ENCODE measurements around the gene TCF4.

The TCF4 gene

GRCh38 chr18:55252901-55253300 is 335.1 kb downstream of the TCF4 start:
- H3K9me3 ChIP-seq (ENCODE audit: low read depth, low read length): no peaks in the 10 kb centered on the region
- peak overlapping the region; percentile 67; the same call in 1 of the 2 replicates for H3K4me3 ChIP-seq
- DNase-seq (ENCODE audit: low read depth, low spot score): no peak
- no peak overlapping the region for H3K9ac ChIP-seq (ENCODE audit: insufficient read length)
- H3K27ac ChIP-seq: peak overlapping the region; percentile 85; the same call in 1 of the 2 replicates
- no peak for TF ChIP-seq POLR2AphosphoS5 (IDR thresholded peaks at IDR 0.05; ENCODE audit: borderline replicate concordance, low read depth, low read length)
- TF ChIP-seq EZH2 (IDR thresholded peaks at IDR 0.05): no peak
- no peak for TF ChIP-seq FOXP2 (optimal IDR thresholded peaks at IDR 0.05; ENCODE audit: control extremely low read depth, extremely low read length, insufficient read depth)
- H3K36me3 ChIP-seq (ENCODE audit: insufficient read depth, low read length): peaks cover 36% of the 10 kb centered on the region

GRCh38 chr18:55252053-55252675 is 335.8 kb downstream of the TCF4 start:
- Histone ChIP-seq H3K9me3 (ENCODE audit: low read depth, low read length) (no peaks in the 10 kb centered on the region), H3K4me3 (peak overlapping the region; percentile 67), H3K9ac (ENCODE audit: insufficient read length) (no peak overlapping the region), H3K27ac (peak overlapping the region; percentile 85), H3K36me3 (ENCODE audit: insufficient read depth, low read length) (peaks cover 30% of the 10 kb centered on the region)
- no peak for DNase-seq (ENCODE audit: low read depth, low spot score)
- TF ChIP-seq POLR2AphosphoS5 (IDR thresholded peaks at IDR 0.05; ENCODE audit: borderline replicate concordance, low read depth, low read length) (no peak), EZH2 (IDR thresholded peaks at IDR 0.05) (no peak), FOXP2 (optimal IDR thresholded peaks at IDR 0.05; ENCODE audit: control extremely low read depth, extremely low read length, insufficient read depth) (no peak)

- Histone ChIP-seq H3K9ac (ENCODE audit: insufficient read length) (no peak overlapping the region), H3K9me3 (ENCODE audit: low read depth, low read length) (no peaks in the 10 kb centered on the region), H3K4me3 (peak overlapping the region; percentile 67), H3K27ac (peak overlapping the region; percentile 85), H3K36me3 (ENCODE audit: insufficient read depth, low read length) (peaks cover 28% of the 10 kb centered on the region)
- DNase-seq (ENCODE audit: low read depth, low spot score): no peak
- no peak for TF ChIP-seq FOXP2 (optimal IDR thresholded peaks at IDR 0.05; ENCODE audit: control extremely low read depth, extremely low read length, insufficient read depth)
Measured at GRCh38 chr18:55251254-55251971, 336.6 kb downstream of the TCF4 start.

GRCh38 chr18:55250768-55251173 is 337.2 kb downstream of the TCF4 start:
- Histone ChIP-seq H3K9ac (ENCODE audit: insufficient read length) (no peak overlapping the region), H3K4me3 (no peak overlapping the region; the same call in 1 of the 2 replicates), H3K36me3 (ENCODE audit: insufficient read depth, low read length) (peaks cover 22% of the 10 kb centered on the region), H3K9me3 (ENCODE audit: low read depth, low read length) (no peaks in the 10 kb centered on the region), H3K27ac (peak overlapping the region; percentile 85; the same call in 1 of the 2 replicates)
- DNase-seq (ENCODE audit: low read depth, low spot score): no peak
- TF ChIP-seq FOXP2 (optimal IDR thresholded peaks at IDR 0.05; ENCODE audit: control extremely low read depth, extremely low read length, insufficient read depth) (no peak), POLR2AphosphoS5 (IDR thresholded peaks at IDR 0.05; ENCODE audit: borderline replicate concordance, low read depth, low read length) (no peak), EZH2 (IDR thresholded peaks at IDR 0.05) (no peak)

GRCh38 chr18:55249550-55249949 is 338.4 kb downstream of the TCF4 start:
- TF ChIP-seq POLR2AphosphoS5 (IDR thresholded peaks at IDR 0.05; ENCODE audit: borderline replicate concordance, low read depth, low read length) (no peak), EZH2 (IDR thresholded peaks at IDR 0.05) (no peak), FOXP2 (optimal IDR thresholded peaks at IDR 0.05; ENCODE audit: control extremely low read depth, extremely low read length, insufficient read depth) (no peak)
- Histone ChIP-seq H3K36me3 (ENCODE audit: insufficient read depth, low read length) (peaks cover 10% of the 10 kb centered on the region), H3K9ac (ENCODE audit: insufficient read length) (no peak overlapping the region), H3K27ac (no peak overlapping the region), H3K9me3 (ENCODE audit: low read depth, low read length) (no peaks in the 10 kb centered on the region), H3K4me3 (no peak overlapping the region)
- DNase-seq (ENCODE audit: low read depth, low spot score): no peak

GRCh38 chr18:55248495-55248894 is 339.5 kb downstream of the TCF4 start:
- TF ChIP-seq FOXP2 (optimal IDR thresholded peaks at IDR 0.05; ENCODE audit: control extremely low read depth, extremely low read length, insufficient read depth) (no peak), EZH2 (IDR thresholded peaks at IDR 0.05) (no peak), POLR2AphosphoS5 (IDR thresholded peaks at IDR 0.05; ENCODE audit: borderline replicate concordance, low read depth, low read length) (no peak)
- H3K9me3 ChIP-seq (ENCODE audit: low read depth, low read length): no peaks in the 10 kb centered on the region
- no peaks in the 10 kb centered on the region; the same call in 1 of the 2 replicates for H3K36me3 ChIP-seq (ENCODE audit: insufficient read depth, low read length)
- DNase-seq (ENCODE audit: low read depth, low spot score): no peak
- H3K27ac ChIP-seq: no peak overlapping the region
- H3K4me3 ChIP-seq: no peak overlapping the region
- no peak overlapping the region for H3K9ac ChIP-seq (ENCODE audit: insufficient read length)

GRCh38 chr18:55247032-55247431 is 341.0 kb downstream of the TCF4 start:
- Histone ChIP-seq H3K4me3 (no peak overlapping the region), H3K27ac (no peak overlapping the region), H3K36me3 (ENCODE audit: insufficient read depth, low read length) (no peaks in the 10 kb centered on the region; the same call in 1 of the 2 replicates), H3K9me3 (ENCODE audit: low read depth, low read length) (no peaks in the 10 kb centered on the region), H3K9ac (ENCODE audit: insufficient read length) (no peak overlapping the region)
- DNase-seq (ENCODE audit: low read depth, low spot score): no peak
- no peak for TF ChIP-seq EZH2 (IDR thresholded peaks at IDR 0.05)
- TF ChIP-seq POLR2AphosphoS5 (IDR thresholded peaks at IDR 0.05; ENCODE audit: borderline replicate concordance, low read depth, low read length): no peak
- no peak for TF ChIP-seq FOXP2 (optimal IDR thresholded peaks at IDR 0.05; ENCODE audit: control extremely low read depth, extremely low read length, insufficient read depth)

- Histone ChIP-seq H3K27ac (no peak overlapping the region), H3K36me3 (ENCODE audit: insufficient read depth, low read length) (no peaks in the 10 kb centered on the region; the same call in 1 of the 2 replicates), H3K9ac (ENCODE audit: insufficient read length) (no peak overlapping the region), H3K9me3 (ENCODE audit: low read depth, low read length) (no peaks in the 10 kb centered on the region), H3K4me3 (no peak overlapping the region)
- DNase-seq (ENCODE audit: low read depth, low spot score): no peak
- TF ChIP-seq POLR2AphosphoS5 (IDR thresholded peaks at IDR 0.05; ENCODE audit: borderline replicate concordance, low read depth, low read length): no peak
- TF ChIP-seq FOXP2 (optimal IDR thresholded peaks at IDR 0.05; ENCODE audit: control extremely low read depth, extremely low read length, insufficient read depth): no peak
- TF ChIP-seq EZH2 (IDR thresholded peaks at IDR 0.05): no peak
Measured at GRCh38 chr18:55246278-55246677, 341.7 kb downstream of the TCF4 start.
